Breast epithelium (tissue), 4 donors: ENCODE data around the gene PHACTR3. TPM values are rescaled to one million over a fixed set of nuclear protein-coding genes. Genes with fewer than 3 reads are reported as not detected.

Source experiments
- DNase-seq, 2 donors: peaks; one replicate each; pipeline ENCODE4 v3.0.0-alpha.2; 2019; ENCODE audit warnings: low spot score in 2 of 2
- H3K27ac ChIP-seq, 2 donors: fragments of 200-600 bp; sonication (generic) in 1 of 2; one replicate each; pipeline ENCODE4 v1.5.1; 2016 to 2019; ENCODE audit warnings: mild to moderate bottlenecking in 1 of 2
- H3K27me3 ChIP-seq, 2 donors: fragments of 200-600 bp; sonication (generic) in 1 of 2; one replicate each; pipeline versions ENCODE4 v1.5.1 to v1.6.0; 2017 to 2019; ENCODE audit warnings: control low read depth in 1 of 2, mild to moderate bottlenecking in 1 of 2
- H3K36me3 ChIP-seq: fragments of 200-600 bp; one replicate; pipeline ENCODE4 v1.5.1; 2019
- H3K4me1 ChIP-seq, 2 donors: fragments of 200-600 bp; sonication (generic); one replicate each; pipeline ENCODE4 v1.5.1; 2016 to 2019; ENCODE audit warnings: control low read depth in 1 of 2
- H3K4me3 ChIP-seq, 3 donors: fragments of 200-600 bp; sonication (generic); 1 replicate in 2 of 3; 2 replicates in 1 of 3; pipeline ENCODE4 v1.5.1; 2016 to 2019; ENCODE audit warnings: mild to moderate bottlenecking in 3 of 3, moderate library complexity in 2 of 3
- H3K9me3 ChIP-seq, 2 donors: fragments of 200-600 bp; sonication (generic) in 1 of 2; one replicate each; pipeline ENCODE4 v1.5.1; 2016 to 2019; ENCODE audit warnings: control low read depth in 1 of 2
- CTCF ChIP-seq, 3 donors: fragments of 450-650 bp; IDR thresholded peaks; one replicate each; pipeline ENCODE4 v1.5.1; 2016 to 2017; ENCODE audit warnings: antibody characterized with exemption in 3 of 3, mild to moderate bottlenecking in 3 of 3, moderate library complexity in 3 of 3
- POLR2A ChIP-seq: fragments of 450-650 bp; IDR thresholded peaks from one replicate; pipeline ENCODE4 v1.6.1; 2016; ENCODE audit warnings: antibody characterized with exemption, mild to moderate bottlenecking, moderate library complexity
- POLR2AphosphoS5 ChIP-seq, 3 donors: sonication (generic); formaldehyde crosslinking; IDR thresholded peaks; one replicate each; pipeline ENCODE4 v1.6.1; 2017; ENCODE audit warnings: antibody characterized with exemption in 3 of 3
- intact Hi-C: fragments of 100-400 bp; cut with DNase I; formaldehyde crosslinking; loops from one replicate; pipeline ENCODE4 v1.15.1; 2023; ENCODE audit warnings: low total_unique reads
- total RNA-seq, 3 donors: library from RNA; depleted of rRNA; stranded (reverse); fragments of >200 nt; gene quantifications; one replicate each; pipeline ENCODE4 v1.1.0, GENCODE V29; 2016

Gene PHACTR3
- total RNA-seq, 3 donors from 2014 or later = 0.16 to 0.33 (median 0.29) TPM

- no peak overlapping the region for H3K4me3 ChIP-seq
- no peaks in the 10 kb centered on the region for H3K9me3 ChIP-seq
- H3K27me3 ChIP-seq = peaks cover 0 to 31% of the 10 kb centered on the region in 2 donors
- DNase-seq = no peak
- TF ChIP-seq POLR2AphosphoS5 (IDR thresholded peaks at IDR 0.05) = no peak
- TF ChIP-seq POLR2A = no peak
- no peak for TF ChIP-seq CTCF (IDR thresholded peaks at IDR 0.05)
- H3K27ac ChIP-seq = no peak overlapping the region
- no peaks in the 10 kb centered on the region for H3K36me3 ChIP-seq
- intact Hi-C loops = no loop called here
- H3K4me1 ChIP-seq = no peaks in the 10 kb centered on the region
Observed at GRCh38 chr20:59566631-59567524, 37.5 kb upstream of the PHACTR3 start.

DNA sequence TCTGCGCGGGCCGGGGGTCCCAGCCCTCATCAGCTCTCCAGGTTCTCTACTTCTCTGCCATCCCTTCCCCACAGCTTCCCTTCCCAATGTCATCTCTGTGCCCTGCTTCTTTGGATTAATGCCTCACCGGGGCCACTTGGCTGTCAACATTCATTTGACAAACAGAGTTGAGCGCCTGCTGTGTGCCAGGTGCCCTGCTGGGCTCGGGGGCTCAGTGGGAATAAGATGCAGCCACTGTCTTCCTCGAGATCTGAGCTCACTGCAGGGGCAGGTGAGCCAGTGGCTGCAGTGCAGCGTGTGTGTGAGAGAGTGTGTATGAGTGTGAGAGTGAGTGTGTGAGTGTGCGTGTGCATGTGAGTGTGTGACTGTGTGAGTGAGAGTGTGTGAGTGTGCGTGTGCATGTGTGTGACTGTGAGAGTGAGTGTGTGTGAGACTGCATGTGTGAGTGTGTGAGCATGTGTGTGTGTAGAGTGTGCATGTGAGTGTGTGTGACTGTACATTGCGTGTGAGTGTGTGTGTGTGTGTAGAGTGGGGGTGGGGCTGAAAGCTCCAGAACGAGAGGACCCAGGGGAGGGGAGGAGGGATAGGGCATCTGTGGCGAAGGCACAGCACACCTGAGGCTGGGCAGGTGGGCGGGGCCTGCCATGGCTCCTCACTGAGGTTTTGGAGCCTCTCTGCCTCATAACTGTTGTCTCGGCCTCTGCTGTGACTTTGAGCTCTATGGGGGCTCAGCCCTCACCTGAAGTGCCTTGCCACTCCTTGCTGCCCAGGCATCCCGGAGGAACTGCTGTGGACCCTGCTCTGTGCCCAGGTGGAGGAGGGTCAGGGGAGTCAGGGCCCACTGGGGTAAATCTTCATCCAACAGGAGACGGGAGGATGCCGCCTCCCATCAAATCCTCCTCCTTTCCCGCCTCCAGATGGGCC is 36.5 kb upstream of the PHACTR3 start:
- no peaks in the 10 kb centered on the region for H3K36me3 ChIP-seq
- DNase-seq = no peak
- no peaks in the 10 kb centered on the region for H3K9me3 ChIP-seq
- H3K27ac ChIP-seq = no peak overlapping the region
- H3K4me1 ChIP-seq = no peaks in the 10 kb centered on the region
- TF ChIP-seq CTCF (IDR thresholded peaks at IDR 0.05) = no peak
- TF ChIP-seq POLR2AphosphoS5 (IDR thresholded peaks at IDR 0.05) = no peak
- no peak for TF ChIP-seq POLR2A
- intact Hi-C loops = no loop called here
- H3K27me3 ChIP-seq = peaks cover 0 to 31% of the 10 kb centered on the region in 2 donors
- H3K4me3 ChIP-seq = no peak overlapping the region

DNA sequence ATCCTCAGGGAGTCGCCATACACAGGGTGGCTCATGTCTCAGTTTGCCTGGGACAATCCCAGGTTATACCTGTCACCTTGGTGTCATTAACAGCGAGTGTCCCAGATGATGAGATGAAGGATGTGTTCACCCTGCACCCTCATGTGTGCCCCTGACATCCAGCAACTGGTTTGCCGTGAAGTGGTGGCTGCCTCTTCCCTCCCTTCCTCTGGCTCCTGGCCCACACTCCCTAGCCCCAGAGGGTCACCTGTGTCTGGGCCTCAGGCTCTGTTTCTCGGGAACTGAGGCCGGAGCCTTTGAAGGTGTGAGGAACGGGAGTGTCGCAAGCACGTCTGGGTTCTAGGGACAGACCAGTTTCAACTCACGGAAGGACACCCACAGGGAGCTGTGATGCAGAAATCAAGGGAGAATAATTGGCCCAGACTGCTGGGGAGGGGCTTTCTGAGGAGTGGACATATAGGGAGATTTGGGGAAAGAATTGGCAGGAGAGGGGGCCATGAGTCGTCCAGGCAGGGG is 35.8 kb upstream of the PHACTR3 start:
- no peak overlapping the region for H3K4me3 ChIP-seq
- DNase-seq = no peak

GRCh38 chr20:59569305-59569704 is 35.0 kb upstream of the PHACTR3 start:
- Histone ChIP-seq H3K27ac (no peak overlapping the region), H3K4me3 (no peak overlapping the region), H3K27me3 (peaks cover 0 to 41% of the 10 kb centered on the region in 2 donors), H3K4me1 (no peaks in the 10 kb centered on the region), H3K36me3 (no peaks in the 10 kb centered on the region), H3K9me3 (no peaks in the 10 kb centered on the region)
- TF ChIP-seq POLR2AphosphoS5 (IDR thresholded peaks at IDR 0.05) (no peak), CTCF (IDR thresholded peaks at IDR 0.05) (no peak), POLR2A (no peak)
- DNase-seq = no peak
- intact Hi-C loops = no loop called here

More for the DNA sequence above, 35.8 kb upstream of the PHACTR3 start:
- no peak for TF ChIP-seq CTCF (IDR thresholded peaks at IDR 0.05)
- no peak for TF ChIP-seq POLR2A
- TF ChIP-seq POLR2AphosphoS5 (IDR thresholded peaks at IDR 0.05) = no peak
- no peaks in the 10 kb centered on the region for H3K9me3 ChIP-seq
- no peaks in the 10 kb centered on the region for H3K4me1 ChIP-seq
- H3K36me3 ChIP-seq = no peaks in the 10 kb centered on the region
- H3K27me3 ChIP-seq = peaks cover 0 to 36% of the 10 kb centered on the region in 2 donors
- H3K27ac ChIP-seq = no peak overlapping the region
- intact Hi-C loops = no loop called here
